DMS79 (cell line): ENCODE data around the gene OR51E2.

Experiments
- DNase-seq: peaks from one replicate; lab custom pipeline; 2025; lab: John Stamatoyannopoulos, UW

The OR51E2 gene

GRCh38 chr11:4664183-4664582 lies 33.5 kb downstream of the OR51E2 start:
- no peak for DNase-seq

GRCh38 chr11:4662876-4663275 lies 34.8 kb downstream of the OR51E2 start:
- no peak for DNase-seq

GRCh38 chr11:4658629-4659445 lies 38.8 kb downstream of the OR51E2 start:
- no peak for DNase-seq

GRCh38 chr11:4654635-4655369 lies 42.9 kb downstream of the OR51E2 start:
- DNase-seq = no peak

GRCh38 chr11:4647766-4648165 lies 49.9 kb downstream of the OR51E2 start:
- DNase-seq = no peak

- no peak for DNase-seq
Observed at GRCh38 chr11:4645974-4646373, 51.7 kb downstream of the OR51E2 start.

GRCh38 chr11:4644233-4644632 lies 53.4 kb downstream of the OR51E2 start:
- DNase-seq = no peak

- no peak for DNase-seq
Observed at GRCh38 chr11:4643682-4644081, 54.0 kb downstream of the OR51E2 start, which contains the start of gene OR51E1. Gene OR51E1, plus strand, starts transcription at chr11:4643982. Its CDS starts 8,545 bp downstream, at chr11:4652527.

GRCh38 chr11:4643076-4643475 lies 54.6 kb downstream of the OR51E2 start:
- no peak for DNase-seq

- no peak for DNase-seq
Observed at GRCh38 chr11:4642043-4642442, 55.6 kb downstream of the OR51E2 start.

- DNase-seq = no peak
Observed at GRCh38 chr11:4641501-4641900, 56.2 kb downstream of the OR51E2 start.

GRCh38 chr11:4639931-4640330 lies 57.7 kb downstream of the OR51E2 start:
- no peak for DNase-seq

- no peak for DNase-seq
Observed at GRCh38 chr11:4637662-4638047, 60.0 kb downstream of the OR51E2 start.

GRCh38 chr11:4636962-4637661 lies 60.5 kb downstream of the OR51E2 start, which contains the start of gene OR51D1:
Gene OR51D1, plus strand, starts transcription at chr11:4637477. Its CDS starts 2,314 bp downstream, at chr11:4639791.
- peak; percentile 5 for DNase-seq

- DNase-seq = no peak
Observed at GRCh38 chr11:4636136-4636535, 61.5 kb downstream of the OR51E2 start.
